Measurements from ENCODE around the gene KIF13A.

DNA sequence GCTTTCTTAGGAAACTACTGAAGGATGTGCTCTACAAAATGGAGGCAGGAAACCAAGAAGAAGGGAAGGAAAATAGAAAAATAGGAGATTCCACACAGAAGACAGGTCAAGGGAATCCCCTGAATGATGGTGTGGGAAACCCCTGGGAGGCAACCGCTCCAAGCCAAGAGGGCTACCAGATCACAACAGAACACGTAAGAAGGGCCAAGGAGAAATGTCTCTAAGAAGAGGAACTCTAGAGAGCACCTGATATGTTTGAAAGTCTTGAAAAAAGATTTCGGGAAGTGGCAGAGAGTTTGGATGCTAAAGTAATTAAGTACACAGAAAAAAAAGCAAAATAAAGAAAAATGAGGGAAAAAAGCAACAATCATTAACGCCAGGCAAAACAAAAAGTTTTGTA, 7.1 kb downstream of the KIF13A start:
- TF ChIP-seq JUNB (IDR thresholded peaks at IDR 0.05; ENCODE audit: unreplicated experiment): no peak
- TF ChIP-seq CTCF (conservative IDR thresholded peaks at IDR 0.05; ENCODE audit: low read depth in 2 of 2): no peak
- TF ChIP-seq, protein P1, sequence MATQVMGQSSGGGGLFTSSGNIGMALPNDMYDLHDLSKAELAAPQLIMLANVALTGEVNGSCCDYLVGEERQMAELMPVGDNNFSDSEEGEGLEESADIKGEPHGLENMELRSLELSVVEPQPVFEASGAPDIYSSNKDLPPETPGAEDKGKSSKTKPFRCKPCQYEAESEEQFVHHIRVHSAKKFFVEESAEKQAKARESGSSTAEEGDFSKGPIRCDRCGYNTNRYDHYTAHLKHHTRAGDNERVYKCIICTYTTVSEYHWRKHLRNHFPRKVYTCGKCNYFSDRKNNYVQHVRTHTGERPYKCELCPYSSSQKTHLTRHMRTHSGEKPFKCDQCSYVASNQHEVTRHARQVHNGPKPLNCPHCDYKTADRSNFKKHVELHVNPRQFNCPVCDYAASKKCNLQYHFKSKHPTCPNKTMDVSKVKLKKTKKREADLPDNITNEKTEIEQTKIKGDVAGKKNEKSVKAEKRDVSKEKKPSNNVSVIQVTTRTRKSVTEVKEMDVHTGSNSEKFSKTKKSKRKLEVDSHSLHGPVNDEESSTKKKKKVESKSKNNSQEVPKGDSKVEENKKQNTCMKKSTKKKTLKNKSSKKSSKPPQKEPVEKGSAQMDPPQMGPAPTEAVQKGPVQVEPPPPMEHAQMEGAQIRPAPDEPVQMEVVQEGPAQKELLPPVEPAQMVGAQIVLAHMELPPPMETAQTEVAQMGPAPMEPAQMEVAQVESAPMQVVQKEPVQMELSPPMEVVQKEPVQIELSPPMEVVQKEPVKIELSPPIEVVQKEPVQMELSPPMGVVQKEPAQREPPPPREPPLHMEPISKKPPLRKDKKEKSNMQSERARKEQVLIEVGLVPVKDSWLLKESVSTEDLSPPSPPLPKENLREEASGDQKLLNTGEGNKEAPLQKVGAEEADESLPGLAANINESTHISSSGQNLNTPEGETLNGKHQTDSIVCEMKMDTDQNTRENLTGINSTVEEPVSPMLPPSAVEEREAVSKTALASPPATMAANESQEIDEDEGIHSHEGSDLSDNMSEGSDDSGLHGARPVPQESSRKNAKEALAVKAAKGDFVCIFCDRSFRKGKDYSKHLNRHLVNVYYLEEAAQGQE (IDR thresholded peaks at IDR 0.05; ENCODE audit: unreplicated experiment): no peak
- TF ChIP-seq EZH2 (IDR thresholded peaks at IDR 0.05; ENCODE audit: low read depth, unreplicated experiment): no peak
- no peak for TF ChIP-seq EZH2phosphoT487 (IDR thresholded peaks at IDR 0.05; ENCODE audit: unreplicated experiment)

Measured in GM23338 (cell line).